GM18873 (cell line): ENCODE data around the gene NEDD4L.
A peak's percentile ranks its signal among the peaks of the same experiment; 100 is the strongest.

ENCODE experiments used
- ATAC-seq: cut with Tn5 transposase; IDR thresholded peaks from one replicate; pipeline ENCODE4 v1.9.1; 2021; ENCODE audit warnings: mild to moderate bottlenecking, moderate library complexity, moderate number of reproducible peaks; ENCODE audit not compliant: unreplicated experiment, low FRiP score

Gene NEDD4L

GRCh38 chr18:58225101-58225500 lies 181.1 kb downstream of the NEDD4L start:
- peak; percentile 83 for ATAC-seq

- ATAC-seq: no peak
Observed at GRCh38 chr18:58226429-58226828, 182.4 kb downstream of the NEDD4L start.

- ATAC-seq: no peak
Observed at GRCh38 chr18:58227361-58227930, 183.4 kb downstream of the NEDD4L start.

- no peak for ATAC-seq
Observed at GRCh38 chr18:58228176-58228575, 184.2 kb downstream of the NEDD4L start.

GRCh38 chr18:58228762-58229161 lies 184.7 kb downstream of the NEDD4L start:
- no peak for ATAC-seq

- ATAC-seq: no peak
Observed at GRCh38 chr18:58229162-58229561, 185.1 kb downstream of the NEDD4L start.

GRCh38 chr18:58230438-58231179 lies 186.6 kb downstream of the NEDD4L start:
- no peak for ATAC-seq

- ATAC-seq: no peak
Observed at GRCh38 chr18:58231930-58232329, 187.9 kb downstream of the NEDD4L start.

- no peak for ATAC-seq
Observed at GRCh38 chr18:58232668-58233067, 188.6 kb downstream of the NEDD4L start.

GRCh38 chr18:58234359-58234741 lies 190.3 kb downstream of the NEDD4L start:
- ATAC-seq: no peak

- no peak for ATAC-seq
Observed at GRCh38 chr18:58235001-58235436, 191.0 kb downstream of the NEDD4L start.

GRCh38 chr18:58239879-58240278 lies 195.9 kb downstream of the NEDD4L start:
- ATAC-seq: no peak

- ATAC-seq: no peak
Observed at GRCh38 chr18:58241026-58241679, 197.1 kb downstream of the NEDD4L start.

- ATAC-seq: no peak
Observed at GRCh38 chr18:58241877-58242276, 197.9 kb downstream of the NEDD4L start.

GRCh38 chr18:58242435-58242834 lies 198.4 kb downstream of the NEDD4L start:
- no peak for ATAC-seq

- ATAC-seq: no peak
Observed at GRCh38 chr18:58242968-58243367, 198.9 kb downstream of the NEDD4L start.

GRCh38 chr18:58243401-58243800 lies 199.4 kb downstream of the NEDD4L start:
- ATAC-seq: no peak

GRCh38 chr18:58247363-58247834 lies 203.4 kb downstream of the NEDD4L start:
- ATAC-seq: no peak

GRCh38 chr18:58249712-58250111 lies 205.7 kb downstream of the NEDD4L start:
- ATAC-seq: no peak

- no peak for ATAC-seq
Observed at GRCh38 chr18:58251416-58251815, 207.4 kb downstream of the NEDD4L start.

GRCh38 chr18:58252166-58252565 lies 208.1 kb downstream of the NEDD4L start:
- ATAC-seq: no peak

GRCh38 chr18:58253318-58253717 lies 209.3 kb downstream of the NEDD4L start:
- ATAC-seq: no peak
